NCI-H345 (cell line): ENCODE data around the gene ASTL.

Source experiments
- DNase-seq: peaks from one replicate; lab custom pipeline; 2025; lab: John Stamatoyannopoulos, UW

The ASTL gene

DNA sequence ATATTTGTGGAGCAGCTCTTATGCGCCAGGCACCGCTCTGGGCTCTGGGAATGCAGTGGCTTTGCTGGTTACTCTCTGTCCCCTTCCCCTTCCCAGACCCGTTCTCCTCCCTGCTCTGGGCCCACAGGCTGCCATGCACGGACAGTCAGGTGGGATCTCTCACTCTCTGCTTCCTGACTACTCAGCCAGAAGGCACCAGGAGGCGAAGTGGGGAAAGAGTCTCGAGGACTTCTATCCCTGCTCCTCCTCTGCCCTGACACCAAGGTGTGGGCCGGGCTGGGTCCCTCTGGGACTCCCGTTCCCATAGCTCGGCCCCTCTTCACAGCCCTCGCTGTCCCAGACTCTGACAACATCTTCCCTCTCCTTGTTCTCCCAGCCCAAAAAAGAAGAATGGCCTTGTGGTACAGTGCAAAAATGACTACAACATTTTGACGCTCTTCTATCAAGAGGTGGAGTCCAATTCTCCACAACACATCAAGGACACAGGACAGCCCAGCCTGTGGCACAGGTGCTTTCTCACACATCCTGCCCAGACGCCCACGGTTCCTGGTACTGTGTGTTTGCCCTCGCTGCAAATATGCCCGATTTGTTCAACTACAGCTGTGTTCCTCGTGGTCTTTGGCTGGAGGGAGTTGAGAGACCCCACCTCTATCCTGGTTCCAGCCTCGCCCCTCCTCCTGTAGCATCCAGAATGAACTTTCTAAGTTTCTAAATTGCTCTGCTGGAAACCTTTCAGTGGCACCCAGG is 21.0 kb upstream of the ASTL start:
- DNase-seq: no peak

DNA sequence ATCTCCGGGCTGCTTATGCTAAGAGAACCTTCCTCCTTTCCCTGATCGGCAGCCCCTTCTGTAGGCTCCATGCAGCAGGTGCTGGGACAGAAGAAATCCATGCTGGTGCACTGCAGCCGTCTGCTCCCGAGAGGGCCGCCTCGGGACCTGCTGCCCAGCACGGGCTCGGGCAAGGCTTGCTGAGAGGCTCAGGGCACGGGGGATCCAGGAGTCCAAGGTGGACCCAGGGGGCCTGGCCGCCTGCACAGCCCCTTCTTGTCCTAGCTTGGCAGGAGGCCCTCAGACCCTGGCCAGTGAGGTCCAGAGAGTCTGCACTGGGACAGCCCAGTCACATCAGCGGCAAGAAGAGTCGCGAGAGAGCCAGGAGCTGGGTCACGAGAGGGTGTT is 20.2 kb upstream of the ASTL start:
- no peak for DNase-seq

DNA sequence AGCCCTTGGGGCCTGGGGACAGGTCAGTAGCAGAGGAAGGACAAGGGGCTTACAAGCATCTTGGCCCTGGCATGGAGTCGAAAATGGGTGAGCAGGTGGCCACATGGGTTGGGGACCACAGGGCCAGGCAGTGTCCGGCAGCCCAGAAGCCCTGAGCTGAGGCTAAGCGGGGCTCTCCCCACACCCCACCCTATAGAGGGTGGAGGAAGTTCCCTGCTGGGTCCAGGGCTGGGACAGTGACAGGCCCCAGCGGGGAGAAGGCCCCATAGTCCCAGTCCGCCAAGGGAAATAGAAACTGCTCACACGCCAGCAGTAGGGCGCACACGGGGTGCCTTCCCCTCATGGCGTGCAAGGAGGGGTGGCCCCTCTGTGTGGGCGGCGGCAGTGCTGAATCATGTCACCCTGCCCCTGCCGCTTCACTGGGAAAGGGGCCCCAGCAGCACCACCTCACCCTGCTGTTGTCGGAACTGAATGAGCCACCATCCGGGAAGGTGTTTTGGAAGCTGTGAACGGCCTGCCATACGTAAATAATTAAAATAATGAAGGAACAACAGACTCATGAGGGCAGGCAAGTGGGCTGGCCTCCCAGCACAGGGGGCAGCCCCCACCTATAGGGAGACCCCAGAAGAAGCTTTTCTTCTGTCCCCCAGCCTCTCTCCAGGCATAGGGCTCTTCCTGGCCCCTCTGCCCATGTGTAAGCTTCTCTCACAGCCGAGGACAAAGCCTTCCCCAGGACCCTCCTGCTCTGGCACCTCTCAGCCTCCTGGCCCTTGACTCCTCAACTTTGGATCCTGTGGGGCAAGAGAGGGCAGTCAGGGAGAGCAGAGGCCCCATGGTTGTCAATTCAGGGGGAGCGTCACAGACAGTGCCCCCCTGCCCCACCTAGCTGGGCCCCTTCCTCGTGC is 19.6 kb upstream of the ASTL start:
- DNase-seq: no peak

DNA sequence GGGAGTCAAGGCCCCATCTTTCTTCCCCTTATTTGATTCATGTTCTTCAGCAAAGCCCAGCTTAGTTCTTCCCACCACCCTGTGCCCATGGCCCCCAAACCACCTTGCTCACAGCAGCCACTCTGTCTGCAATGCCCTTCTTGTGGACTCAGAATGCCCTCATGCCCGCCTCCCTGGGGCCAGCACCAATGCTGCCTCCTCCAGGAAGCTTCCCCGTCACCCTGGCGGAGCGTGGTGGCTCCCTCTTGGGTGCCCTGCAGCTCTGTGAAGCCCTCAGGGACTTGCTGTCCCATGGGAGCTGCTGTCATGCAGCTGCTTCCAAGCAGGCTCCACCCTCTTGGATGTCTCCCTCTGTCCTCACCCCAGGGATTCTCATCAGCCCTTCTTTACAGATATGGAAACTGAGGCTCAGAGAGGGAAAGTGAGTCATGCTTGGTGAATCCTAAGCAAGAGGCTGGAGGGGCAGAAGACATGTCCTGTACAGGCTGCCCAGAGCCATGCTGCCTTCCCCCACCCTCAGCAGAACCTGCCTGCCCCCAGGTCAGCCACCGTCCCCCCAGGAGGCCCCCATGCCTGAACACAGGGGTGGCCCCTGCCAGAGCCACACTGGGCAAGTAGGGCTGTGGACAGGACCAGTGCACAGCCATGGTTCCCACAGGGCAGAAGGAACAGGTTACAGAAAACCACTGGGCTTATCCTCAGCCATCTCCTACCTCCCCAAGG is 18.8 kb upstream of the ASTL start:
- DNase-seq: no peak

DNA sequence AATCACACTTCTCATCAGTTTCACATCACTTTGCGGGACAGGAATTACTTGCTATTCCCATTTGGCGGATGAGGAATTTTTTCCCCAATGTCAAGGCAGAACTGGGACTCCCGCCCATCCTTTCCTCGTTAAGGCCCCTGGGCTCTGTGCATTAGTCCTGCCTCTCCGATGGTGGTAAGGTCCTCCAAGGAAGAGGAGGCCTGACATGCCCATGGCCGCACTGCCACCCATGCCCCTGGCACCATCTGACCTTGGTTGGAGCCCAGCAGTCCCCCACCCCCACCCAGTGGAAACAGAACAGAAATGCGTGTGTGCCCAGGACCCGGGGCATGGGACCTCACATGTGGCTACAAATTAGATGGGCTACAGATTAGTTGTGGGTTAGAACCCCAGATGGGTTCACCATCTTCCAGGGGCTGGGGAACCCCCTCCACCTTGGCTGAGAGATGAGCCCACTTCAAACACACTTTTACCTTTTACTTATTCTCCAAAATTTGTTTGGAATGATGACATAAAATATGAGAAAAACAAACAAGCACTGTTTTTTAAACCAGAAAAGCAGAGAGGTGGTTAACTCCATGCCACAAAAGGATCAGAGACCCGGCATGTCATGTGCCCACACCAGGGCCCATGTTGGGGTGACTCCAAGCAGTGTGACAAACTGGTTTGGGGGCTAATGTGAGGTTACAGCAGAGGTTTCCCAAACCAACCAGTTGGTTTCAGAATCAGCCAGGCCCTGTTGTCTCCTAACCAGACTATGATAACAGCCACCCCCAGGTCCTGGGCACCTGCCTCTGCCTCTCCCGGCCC is 17.9 kb upstream of the ASTL start:
- DNase-seq: no peak

DNA sequence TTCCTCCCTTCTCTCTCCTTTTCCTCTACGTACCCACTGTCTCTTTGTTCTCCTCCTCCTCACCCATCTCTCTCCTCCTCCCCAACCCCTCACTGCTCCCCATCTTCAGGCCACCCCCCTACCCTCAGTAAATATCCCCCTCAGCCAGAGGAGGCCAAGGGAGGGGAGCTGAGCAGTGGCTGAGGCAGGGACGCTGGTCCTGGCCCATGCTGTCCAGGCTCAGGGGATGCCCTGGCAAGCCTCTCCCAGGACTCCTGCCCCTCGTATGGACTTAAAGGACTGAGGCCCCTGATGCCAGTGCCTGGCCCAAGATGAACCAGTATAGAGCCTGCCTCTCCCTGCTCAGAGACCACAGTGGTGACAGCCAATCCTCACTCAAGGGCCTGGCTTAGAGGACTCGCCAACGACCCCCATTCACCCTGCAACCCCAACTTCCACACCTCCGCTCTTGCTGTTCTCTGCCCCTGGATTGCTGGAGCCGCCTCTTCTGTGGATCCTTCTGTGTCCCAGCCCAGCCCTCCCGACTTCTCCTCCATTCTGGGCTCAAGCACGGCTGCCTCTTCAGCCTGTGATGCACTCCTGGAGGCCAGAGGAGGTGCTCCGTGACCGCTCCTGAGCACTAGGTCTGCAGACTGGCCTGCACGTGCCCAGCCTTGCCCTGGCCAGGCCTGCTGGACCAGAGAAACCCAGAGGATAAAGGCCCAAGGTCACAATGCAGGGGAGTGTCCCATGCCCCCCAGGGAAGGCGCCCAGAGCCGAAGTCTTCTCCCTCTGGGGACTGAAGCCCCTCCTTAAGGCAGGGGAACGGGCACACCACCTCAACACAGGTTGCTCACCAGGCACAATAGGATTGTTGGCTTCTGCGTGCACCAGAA is 16.4 kb upstream of the ASTL start:
- DNase-seq: no peak

DNA sequence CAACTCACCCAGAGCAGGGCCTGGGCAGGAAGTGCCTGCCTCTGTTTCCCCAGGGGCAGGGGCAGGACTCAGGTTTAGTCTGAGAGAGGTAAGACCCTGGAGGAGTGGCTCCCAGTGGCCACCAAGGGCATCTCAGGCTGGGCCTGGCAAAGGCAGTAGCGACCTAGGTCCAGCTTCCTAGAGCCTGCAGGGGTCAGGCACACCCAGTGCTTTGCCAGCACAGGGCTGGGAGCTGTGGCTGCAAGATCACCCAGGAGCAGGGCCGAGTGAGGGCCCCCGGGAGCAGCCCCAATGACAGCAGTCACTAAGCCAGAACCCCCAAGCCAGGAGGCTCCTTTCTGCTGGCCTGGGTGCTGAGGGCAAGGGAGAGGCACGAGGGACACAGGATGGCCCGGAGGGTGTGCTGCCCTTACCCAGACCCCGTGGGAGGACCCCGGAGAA is 15.7 kb upstream of the ASTL start:
- no peak for DNase-seq

DNA sequence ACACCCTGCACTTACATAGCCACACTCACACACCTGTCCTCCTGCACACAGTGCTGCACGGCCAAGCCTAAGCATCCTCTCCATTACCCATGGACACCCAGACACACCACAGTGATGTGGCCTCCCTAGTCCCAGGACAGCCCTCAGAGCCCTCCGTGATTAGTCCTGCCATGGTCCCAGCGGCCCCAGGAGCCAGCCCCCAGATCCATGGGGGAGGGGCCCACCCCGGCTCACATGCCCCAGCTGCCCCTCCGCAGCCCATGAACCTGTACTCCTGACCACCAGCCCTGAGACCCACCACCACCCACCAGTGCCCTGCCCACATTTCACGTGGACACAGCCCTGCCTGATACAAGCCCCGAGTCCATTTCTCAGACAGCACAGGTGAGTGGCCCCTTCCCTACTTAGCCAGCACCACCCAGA is 15.0 kb upstream of the ASTL start:
- no peak for DNase-seq

DNA sequence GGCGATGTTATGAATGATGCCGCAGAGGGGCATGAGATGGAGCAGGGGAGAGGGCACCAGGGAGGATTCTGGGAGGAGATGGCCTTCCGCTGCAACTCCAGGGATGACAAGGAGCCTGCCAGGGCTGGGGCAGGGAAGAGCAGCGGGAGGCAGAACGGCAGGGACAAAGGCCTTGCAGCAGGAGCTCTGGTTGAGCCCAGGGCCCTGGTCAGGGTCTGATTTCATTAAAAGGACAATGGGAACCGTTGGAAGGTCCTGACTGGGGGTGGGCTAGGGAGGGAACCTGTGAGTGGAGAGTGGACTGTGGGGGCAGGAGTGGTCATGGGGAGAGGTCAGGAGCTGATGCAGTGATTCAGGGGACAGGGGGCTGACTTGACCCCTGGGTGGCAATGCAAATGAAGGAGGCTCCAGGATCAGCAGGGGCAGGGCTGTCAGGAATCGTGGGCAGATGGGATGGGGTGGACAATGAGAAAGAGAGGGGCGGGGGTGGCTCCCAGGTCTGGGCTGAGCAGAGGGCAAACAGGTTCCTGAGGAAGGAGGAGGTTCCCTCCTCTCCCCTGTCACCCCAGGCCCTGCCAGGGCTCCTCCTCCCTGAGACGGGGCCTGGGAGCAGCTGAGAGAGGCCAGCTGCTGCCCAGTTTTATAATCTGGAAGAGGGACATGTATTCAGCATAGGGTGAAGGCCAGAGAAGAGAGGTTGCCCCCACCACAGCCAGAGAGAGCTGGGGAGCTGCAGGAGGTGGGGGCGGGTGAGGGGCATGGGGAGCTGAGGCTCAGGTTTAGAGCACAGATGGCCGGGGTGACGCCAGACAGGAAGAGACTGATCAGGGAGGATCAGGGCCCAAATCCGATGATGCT is 14.2 kb upstream of the ASTL start:
- DNase-seq: no peak

DNA sequence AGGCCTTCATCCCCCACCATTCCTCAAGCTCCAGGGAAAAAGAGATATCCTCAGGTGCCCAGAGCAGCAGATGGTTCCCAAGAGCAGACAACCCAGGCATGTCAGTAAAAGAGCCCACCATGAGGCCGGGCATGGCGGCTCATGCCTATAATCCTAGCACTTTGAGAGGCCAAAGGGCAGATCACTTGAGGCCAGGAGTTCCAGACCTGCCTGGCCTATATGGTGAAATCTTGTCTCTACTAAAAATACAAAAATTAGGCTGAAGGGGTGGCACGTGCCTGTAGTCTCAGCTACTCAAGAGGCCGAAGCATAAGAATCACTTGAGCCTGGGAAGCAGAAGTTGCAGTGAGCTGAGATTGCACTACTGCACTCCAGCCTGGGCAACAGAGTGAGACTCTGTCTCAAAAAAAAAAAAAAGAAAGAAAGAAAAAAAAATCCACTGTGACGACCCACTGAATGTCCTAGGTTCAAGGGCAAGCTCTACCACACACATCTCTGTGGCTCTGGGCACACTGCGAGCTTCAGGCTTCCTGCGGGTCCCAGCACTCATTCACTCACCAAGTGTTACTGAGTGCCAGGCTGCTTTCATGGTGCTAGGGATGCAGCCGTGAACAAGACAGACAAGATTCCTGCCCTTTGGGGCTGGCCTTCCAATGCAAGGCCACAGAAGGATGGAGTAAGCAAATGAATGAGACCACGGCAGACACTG is 13.4 kb upstream of the ASTL start:
- no peak for DNase-seq

DNA sequence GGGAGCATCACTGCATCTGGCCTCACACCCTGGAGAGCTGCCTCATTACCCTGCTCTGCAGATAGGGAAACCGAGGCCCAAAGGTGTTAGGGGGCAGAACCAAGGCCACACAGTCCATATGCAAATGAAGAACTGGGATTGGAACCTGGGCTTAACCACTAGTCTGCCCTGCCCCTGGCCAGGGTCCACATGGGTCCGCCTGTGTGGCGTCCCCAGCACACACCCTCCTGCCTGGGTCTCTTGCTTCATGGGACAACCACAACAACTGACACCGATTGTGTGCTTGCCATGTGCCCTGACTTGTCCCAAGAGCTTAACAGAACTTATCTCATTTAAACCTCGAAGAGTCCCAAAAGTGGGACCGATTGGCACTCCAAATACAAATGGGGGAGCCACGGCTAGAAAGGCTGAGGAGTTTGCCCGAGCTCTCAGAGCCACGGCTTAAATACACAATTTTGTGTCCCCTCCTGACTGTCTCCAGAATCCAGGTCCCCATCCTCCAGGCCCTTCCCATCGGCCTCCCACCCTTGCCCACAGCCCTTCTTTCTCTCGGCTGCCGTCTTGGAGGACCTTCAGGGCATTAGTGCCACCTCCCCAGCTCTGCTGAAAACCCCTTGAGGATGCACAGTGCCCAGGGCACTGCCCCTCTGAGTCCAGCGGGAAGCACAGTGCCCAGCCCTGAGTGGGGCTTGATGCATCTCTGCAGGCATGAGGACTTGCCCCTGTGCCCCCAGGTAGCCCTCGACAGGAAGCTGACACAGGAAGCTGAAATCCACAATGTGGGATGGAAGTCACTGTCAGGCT is 12.7 kb upstream of the ASTL start:
- DNase-seq: no peak

DNA sequence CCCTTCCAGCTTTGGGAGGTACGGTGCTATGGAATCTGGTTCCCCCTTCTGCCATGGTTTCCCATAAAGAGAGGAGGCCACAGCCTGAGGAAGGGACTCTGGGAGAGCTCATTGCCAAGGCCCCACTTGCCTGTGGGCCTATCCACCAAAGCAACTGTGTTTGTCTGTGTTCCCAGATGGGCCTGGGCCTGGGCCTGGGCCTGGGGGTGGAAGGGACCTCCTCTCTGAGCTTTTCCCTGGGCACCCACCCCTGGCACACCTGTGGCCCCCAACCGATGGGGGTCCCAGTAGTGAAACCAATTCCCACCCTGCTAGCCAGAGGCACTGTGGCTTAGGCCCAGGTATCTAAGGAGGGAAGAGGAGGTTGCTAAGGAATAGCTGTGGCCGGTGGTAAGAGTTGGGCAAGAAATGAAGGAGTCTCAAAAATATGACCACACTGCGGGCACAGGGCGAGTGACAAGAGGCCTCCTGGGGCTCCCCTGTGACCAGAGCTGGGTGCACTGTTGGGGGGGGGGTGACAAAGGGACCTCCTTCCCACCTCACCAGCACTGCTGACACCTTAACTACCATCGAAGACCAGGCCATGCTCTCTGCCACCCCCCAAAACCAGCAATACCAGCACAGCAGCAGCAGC is 11.8 kb upstream of the ASTL start:
- DNase-seq: no peak

DNA sequence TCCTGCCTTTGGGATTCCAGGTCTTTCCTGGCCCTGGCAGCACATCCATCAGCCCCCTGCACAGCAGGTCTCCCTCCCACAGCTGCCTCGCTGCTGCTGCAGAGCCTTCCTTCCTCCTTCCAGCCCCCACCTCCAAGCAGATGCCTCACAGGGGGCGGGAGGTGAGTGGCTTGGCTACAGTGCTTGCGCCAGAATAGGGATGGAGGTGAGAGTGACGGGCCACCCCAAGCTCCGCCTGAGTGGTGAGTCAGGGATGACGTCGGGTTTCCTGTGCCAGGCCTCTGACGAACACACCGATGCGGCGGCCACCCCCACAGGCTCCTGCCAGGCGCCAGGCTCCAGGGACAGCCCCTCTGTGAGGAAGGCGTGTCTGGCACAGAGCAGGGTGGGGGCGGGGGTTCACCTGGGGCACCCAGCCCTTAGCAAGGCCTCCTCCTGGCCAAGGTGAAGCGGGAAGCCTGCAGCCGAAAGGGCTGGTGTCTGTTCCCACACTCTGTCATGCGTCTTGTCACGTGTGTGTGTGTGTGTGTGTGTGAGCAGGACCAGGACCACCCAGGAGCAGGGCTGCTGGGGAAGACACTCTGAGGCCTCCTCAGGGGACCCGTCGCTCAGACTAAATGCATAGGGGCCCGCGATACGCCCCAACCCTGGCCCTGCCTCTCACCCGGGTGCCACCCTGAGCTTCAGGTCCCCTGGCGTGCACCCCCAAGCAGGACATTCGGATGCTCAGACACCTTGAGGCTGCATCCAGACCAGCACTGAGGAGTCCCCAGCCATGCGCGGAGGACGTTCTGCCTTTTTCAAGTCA is 10.3 kb upstream of the ASTL start:
- no peak for DNase-seq

DNA sequence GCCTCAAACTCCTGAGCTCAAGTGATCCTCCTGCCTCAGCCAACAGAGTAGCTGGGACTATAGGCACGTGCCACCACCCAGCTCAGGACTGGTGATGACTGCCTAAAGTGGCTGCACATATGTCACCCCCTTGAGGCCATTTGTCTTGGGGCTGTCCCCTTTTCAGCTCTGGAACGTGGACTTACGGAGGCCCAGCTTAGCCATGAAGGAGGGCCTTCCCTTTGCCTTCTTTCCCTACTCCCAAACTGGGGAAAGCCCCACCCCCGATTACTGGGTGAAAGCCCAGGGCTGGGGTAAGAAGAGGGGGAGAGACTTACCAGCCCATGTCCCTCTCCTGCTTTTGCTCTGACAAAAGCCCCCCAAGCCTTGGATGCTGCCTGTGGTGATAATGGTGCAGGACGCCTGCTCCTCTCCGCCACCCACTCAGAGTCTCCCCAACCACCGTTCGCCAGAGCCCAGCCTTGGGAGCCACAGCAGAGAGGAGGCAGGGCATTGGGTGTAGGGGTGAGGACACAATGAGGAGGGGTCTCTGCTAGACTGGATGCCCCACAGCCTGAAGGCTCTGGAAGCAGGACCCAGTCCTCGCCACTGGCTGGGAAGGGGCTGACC is 9.4 kb upstream of the ASTL start:
- no peak for DNase-seq

DNA sequence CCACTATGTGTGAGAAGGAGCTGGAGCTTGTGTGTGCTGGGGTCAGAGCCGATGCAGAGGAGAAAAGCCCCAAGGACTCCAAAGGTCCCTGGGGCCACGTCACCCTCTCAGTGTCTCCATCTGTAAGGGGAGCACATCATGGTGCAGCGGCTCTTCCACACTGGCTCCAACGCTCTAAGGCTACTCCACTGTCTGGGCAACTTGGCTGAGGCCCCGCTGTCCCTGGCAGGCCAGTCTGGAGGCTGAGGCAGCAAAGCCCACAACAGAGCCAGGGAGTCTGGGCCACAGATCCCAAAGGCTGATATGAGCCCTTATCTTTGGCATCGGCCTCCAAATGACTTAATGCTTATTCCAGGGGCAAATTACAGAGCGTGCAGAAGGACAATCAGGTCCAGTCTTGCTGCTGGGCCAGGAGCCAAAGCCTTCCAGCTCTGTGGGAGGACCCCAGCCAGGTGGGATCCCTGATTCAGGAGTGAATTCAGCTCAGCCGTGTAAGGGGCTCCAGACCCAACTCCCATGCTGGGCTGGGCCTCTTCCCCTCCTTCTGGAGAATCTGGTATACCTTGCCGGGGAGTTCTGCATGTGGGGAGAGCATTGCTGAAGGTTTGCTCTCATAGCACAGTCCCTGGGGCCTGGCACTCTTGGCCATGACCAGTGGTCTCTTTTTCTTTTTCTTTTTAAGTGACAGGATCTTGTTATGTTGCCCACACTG is 8.7 kb upstream of the ASTL start:
- no peak for DNase-seq
